LNCAP (cell line): Measurements from ENCODE around the gene SFTA2.

ENCODE experiments used
- TF ChIP-seq, protein P1 (sequence below): fragments of 450-650 bp; IDR thresholded peaks from 2 replicates; pipeline ENCODE4 v1.5.1; 2017; ENCODE audit warnings: mild to moderate bottlenecking

SFTA2 gene

DNA sequence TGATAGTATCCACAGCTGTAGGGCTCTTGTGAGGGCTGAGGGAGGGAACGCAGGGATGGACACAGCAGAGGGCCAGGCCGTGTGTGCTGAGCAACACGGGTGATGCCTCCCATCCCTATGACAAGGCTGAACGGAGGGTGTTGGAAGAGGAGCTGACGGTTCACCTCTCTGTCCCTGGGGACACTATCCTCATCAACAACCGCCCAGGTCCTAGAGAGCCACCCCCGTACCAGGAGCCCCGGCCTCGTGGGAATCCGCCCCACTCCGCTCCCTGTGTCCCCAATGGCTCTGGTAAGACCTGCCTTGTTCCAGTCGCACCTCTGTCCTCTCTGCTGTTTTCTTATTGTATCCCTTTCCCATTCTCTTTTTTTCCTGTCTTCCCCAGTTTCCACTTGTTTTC is 37.6 kb downstream of the SFTA2 start:
- TF ChIP-seq, protein P1, sequence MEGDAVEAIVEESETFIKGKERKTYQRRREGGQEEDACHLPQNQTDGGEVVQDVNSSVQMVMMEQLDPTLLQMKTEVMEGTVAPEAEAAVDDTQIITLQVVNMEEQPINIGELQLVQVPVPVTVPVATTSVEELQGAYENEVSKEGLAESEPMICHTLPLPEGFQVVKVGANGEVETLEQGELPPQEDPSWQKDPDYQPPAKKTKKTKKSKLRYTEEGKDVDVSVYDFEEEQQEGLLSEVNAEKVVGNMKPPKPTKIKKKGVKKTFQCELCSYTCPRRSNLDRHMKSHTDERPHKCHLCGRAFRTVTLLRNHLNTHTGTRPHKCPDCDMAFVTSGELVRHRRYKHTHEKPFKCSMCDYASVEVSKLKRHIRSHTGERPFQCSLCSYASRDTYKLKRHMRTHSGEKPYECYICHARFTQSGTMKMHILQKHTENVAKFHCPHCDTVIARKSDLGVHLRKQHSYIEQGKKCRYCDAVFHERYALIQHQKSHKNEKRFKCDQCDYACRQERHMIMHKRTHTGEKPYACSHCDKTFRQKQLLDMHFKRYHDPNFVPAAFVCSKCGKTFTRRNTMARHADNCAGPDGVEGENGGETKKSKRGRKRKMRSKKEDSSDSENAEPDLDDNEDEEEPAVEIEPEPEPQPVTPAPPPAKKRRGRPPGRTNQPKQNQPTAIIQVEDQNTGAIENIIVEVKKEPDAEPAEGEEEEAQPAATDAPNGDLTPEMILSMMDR = no peak

DNA sequence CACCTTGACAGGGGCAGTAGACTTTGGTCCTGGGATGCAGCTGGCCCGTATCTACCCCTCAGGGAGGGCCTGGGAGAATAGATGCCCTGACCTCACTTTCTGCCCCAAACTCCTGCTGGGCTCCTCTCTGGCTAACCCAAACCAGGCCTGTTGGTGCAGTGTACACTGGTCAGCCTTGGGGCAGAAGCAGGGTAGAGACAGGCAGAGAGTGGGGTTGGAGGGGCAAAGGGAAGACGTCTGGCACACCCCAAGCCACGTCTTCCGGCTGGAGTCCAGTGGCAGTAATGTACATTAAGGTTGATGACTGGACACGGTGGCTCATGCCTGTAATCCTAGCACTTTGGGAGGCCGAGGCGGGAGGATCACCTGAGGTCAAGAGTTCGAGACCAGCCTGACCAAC is 38.3 kb downstream of the SFTA2 start:
- TF ChIP-seq, protein P1 = no peak

DNA sequence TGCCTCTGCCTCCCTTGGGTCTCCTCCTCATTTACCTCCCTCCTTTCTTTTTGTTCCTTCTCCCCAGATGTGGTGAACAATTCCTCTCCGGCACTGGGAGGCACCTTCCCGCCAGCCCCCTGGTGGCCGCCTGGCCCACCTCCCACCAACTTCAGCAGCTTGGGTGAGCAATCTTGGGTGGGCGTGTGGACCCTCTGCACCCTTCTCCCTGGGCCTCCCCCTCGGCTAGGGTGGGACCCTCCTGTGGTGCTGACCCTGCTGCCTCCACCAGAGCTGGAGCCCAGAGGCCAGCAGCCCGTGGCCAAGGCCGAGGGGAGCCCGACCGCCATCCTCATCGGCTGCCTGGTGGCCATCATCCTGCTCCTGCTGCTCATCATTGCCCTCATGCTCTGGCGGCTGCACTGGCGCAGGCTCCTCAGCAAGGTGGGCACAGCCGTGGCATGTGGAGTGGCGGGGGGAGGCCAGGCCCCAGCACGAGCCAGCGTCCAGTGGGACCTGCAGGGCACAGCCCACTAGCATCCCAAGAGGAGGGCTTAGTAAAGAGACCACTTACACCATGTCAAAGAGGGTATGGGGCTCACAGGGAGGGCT is 38.9 kb downstream of the SFTA2 start:
- TF ChIP-seq, protein P1 = no peak

DNA sequence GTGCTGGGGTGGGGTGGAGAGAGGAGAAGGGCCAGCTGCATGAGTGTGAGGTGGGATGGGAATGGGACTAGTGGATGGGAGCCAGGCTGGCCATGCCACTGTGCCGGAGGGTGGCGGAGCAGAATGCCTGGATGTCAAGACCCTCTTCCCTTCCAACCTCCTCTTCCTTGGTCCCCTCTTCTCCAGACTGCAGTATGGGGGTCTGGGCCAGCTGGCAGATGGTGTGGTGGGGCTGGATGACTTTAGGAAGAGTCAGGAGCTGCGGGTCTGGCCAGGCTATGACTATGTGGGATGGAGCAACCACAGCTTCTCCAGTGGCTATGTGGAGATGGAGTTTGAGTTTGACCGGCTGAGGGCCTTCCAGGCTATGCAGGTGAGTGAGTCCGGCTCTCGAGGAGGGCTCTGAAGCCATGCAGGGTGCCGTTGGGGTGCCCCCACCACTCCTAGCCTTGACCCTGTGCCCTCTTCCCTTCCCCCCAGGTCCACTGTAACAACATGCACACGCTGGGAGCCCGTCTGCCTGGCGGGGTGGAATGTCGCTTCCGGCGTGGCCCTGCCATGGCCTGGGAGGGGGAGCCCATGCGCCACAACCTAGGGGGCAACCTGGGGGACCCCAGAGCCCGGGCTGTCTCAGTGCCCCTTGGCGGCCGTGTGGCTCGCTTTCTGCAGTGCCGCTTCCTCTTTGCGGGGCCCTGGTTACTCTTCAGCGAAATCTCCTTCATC is 40.0 kb downstream of the SFTA2 start:
- TF ChIP-seq, protein P1 = no peak

DNA sequence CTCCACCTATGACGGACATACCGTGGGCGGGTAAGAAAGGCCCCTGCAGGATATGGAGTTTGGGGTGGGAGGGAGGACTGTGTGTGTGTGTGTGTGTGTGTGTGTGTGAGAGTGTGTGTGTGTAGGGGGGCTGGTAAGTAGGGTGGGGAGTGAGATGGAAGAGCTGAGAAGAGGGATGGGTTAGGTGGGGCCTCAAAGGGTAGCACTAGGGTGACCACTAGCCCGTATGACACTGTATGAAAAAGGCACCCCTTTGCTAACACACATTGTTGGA is 40.6 kb downstream of the SFTA2 start:
- TF ChIP-seq, protein P1 = no peak

DNA sequence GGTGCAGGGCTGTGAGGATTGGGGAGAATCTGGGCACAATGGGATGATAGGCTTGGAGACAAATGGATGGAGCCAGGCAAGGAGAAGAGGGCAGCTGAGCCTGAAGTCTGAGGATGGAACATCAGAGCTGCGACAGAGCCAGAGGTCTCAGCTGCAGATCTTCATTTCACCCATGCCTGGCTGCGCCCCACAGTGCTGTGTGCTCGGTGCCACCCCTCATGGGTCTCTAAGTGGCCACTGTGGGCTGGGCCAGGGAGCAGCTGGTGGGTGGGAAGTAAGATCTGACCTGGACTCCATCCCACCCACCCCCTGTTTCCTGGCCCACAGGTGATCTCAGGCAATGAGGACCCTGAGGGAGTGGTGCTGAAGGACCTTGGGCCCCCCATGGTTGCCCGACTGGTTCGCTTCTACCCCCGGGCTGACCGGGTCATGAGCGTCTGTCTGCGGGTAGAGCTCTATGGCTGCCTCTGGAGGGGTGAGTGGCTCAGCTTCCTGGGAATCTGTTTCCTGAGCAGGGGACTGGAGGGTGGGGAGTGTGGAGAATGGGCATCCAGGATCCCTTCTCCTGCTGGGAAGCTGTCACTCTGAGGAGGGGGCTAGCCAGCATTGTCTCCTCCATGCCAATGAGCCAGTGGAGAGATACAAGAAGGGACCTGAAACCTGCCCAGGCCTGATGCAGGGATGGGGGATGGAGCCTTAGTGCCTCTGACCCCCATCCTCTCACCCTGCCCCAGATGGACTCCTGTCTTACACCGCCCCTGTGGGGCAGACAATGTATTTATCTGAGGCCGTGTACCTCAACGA is 41.1 kb downstream of the SFTA2 start:
- TF ChIP-seq, protein P1 = no peak

DNA sequence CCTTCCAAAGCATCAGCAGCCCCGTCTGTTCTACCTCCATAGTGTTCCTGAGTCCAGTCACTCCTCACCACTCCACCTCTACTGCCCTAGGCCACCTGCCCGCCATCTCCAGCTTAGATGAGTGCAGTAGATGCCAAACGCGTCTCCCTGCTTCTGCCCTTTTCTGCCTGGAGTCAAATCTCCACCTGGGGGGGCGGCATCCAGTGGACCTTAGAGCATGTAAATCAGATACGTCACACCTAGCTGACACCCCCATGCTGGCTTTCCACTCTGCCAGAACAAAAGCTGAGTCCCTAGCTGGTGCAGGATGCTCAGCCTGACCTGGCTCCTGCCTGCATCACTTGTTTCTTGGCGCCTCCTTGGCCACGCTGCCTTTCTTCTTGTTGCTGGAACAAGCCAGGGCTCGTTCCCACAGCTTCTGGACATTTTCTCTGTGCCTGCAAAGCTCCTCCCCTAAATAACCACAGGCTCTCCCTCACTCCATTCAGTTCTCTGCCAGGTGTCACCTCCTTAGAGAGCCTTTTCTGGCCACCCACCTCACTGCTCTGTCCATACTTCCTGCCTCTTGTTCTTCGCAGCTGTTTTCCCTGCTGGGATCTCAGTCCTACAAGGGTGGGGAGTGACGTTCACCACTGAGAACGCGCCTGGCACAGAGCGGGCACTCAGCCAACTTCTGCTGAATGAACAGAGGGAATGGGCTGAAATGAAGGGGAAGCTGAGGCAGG is 41.9 kb downstream of the SFTA2 start:
- TF ChIP-seq, protein P1 = no peak
